ENCODE results near the gene SPNS2. TPM values are rescaled to one million over a fixed set of nuclear protein-coding genes. Genes with fewer than 3 reads are reported as not detected.

Gene SPNS2
- total and polyA plus RNA-seq, 2 experiments from 2014 or later = 0.29 TPM; not detected in 1

GRCh38 chr17:4487820-4488716 lies 10.6 kb upstream of the SPNS2 start:
- H3K9me3 ChIP-seq (ENCODE audit: low read depth) = no peaks in the 10 kb centered on the region
- DNase-seq = no peak
- H3K27me3 ChIP-seq (replicated peaks; ENCODE audit: insufficient read depth) = peaks cover 14% of the 10 kb centered on the region
- H4K20me1 ChIP-seq (ENCODE audit: insufficient read depth) = no peaks in the 10 kb centered on the region
- WGBS, 2 experiments (ENCODE audit: low coverage in 1 of 2, low lambda C conversion rate in 2 of 2, missing lambda C conversion rate in 2 of 2) = 58% methylated on average over 24 of the region's 24 CpGs
- in situ Hi-C loops (cut with MboI) = no loop called here
- no peak overlapping the region for H3K9ac ChIP-seq
- no peaks in the 10 kb centered on the region for H3K36me3 ChIP-seq (ENCODE audit: low read depth)
- no peaks in the 10 kb centered on the region for H3K79me2 ChIP-seq (ENCODE audit: insufficient read depth)
- no peaks in the 10 kb centered on the region for H3K9me2 ChIP-seq (ENCODE audit: insufficient read depth)
- H2AFZ ChIP-seq = no peak overlapping the region
- no peak overlapping the region for H3K4me2 ChIP-seq (ENCODE audit: unreplicated experiment)
- no peak for TF ChIP-seq EZH2 (IDR thresholded peaks at IDR 0.05; ENCODE audit: insufficient read depth, poor library complexity, severe bottlenecking)
- TF ChIP-seq EZH2phosphoT487 (IDR thresholded peaks at IDR 0.05; ENCODE audit: insufficient read depth, low read depth) = no peak
- H3K27ac ChIP-seq = no peak overlapping the region
- H3K4me3 ChIP-seq = no peak overlapping the region
- no peaks in the 10 kb centered on the region for H3K4me1 ChIP-seq (ENCODE audit: insufficient read depth)
- no peaks in the 10 kb centered on the region for H3F3A ChIP-seq (ENCODE audit: insufficient read depth)

- Histone ChIP-seq H3F3A (ENCODE audit: insufficient read depth) (no peaks in the 10 kb centered on the region), H3K27ac (no peak overlapping the region), H3K4me1 (ENCODE audit: insufficient read depth) (no peaks in the 10 kb centered on the region), H2AFZ (no peak overlapping the region), H3K9ac (no peak overlapping the region), H3K27me3 (replicated peaks; ENCODE audit: insufficient read depth) (peaks cover 14% of the 10 kb centered on the region), H3K9me3 (ENCODE audit: low read depth) (no peaks in the 10 kb centered on the region), H3K4me3 (no peak overlapping the region), H3K4me2 (ENCODE audit: unreplicated experiment) (no peak overlapping the region), H3K9me2 (ENCODE audit: insufficient read depth) (no peaks in the 10 kb centered on the region), H3K36me3 (ENCODE audit: low read depth) (no peaks in the 10 kb centered on the region), H4K20me1 (ENCODE audit: insufficient read depth) (no peaks in the 10 kb centered on the region), H3K79me2 (ENCODE audit: insufficient read depth) (no peaks in the 10 kb centered on the region)
- peak; percentile 37 for DNase-seq
- in situ Hi-C loops (cut with MboI) = no loop called here
- TF ChIP-seq EZH2 (IDR thresholded peaks at IDR 0.05; ENCODE audit: insufficient read depth, poor library complexity, severe bottlenecking) (no peak), EZH2phosphoT487 (IDR thresholded peaks at IDR 0.05; ENCODE audit: insufficient read depth, low read depth) (no peak)
- 75 to 76% methylated on average over 15 of the region's 15 CpGs for WGBS, 2 experiments (ENCODE audit: low coverage in 1 of 2, low lambda C conversion rate in 2 of 2, missing lambda C conversion rate in 2 of 2)
Observed at GRCh38 chr17:4488989-4489595, 9.6 kb upstream of the SPNS2 start.

- H3K27me3 ChIP-seq (replicated peaks; ENCODE audit: insufficient read depth) = peaks cover 14% of the 10 kb centered on the region
- no peaks in the 10 kb centered on the region for H3K4me1 ChIP-seq (ENCODE audit: insufficient read depth)
- no peak overlapping the region for H3K27ac ChIP-seq
- TF ChIP-seq EZH2phosphoT487 (IDR thresholded peaks at IDR 0.05; ENCODE audit: insufficient read depth, low read depth) (no peak), EZH2 (IDR thresholded peaks at IDR 0.05; ENCODE audit: insufficient read depth, poor library complexity, severe bottlenecking) (no peak)
- WGBS, 2 experiments (ENCODE audit: low coverage in 1 of 2, low lambda C conversion rate in 2 of 2, missing lambda C conversion rate in 2 of 2) = 51 to 54% methylated on average over 9 of the region's 9 CpGs
- no peaks in the 10 kb centered on the region for H3K9me2 ChIP-seq (ENCODE audit: insufficient read depth)
- H3K36me3 ChIP-seq (ENCODE audit: low read depth) = no peaks in the 10 kb centered on the region
- H3K9me3 ChIP-seq (ENCODE audit: low read depth) = no peaks in the 10 kb centered on the region
- no peak overlapping the region for H3K4me3 ChIP-seq
- H3K9ac ChIP-seq = no peak overlapping the region
- no peak for DNase-seq
- no peak overlapping the region for H2AFZ ChIP-seq
- in situ Hi-C loops (cut with MboI) = no loop called here
- H3K79me2 ChIP-seq (ENCODE audit: insufficient read depth) = no peaks in the 10 kb centered on the region
- no peak overlapping the region for H3K4me2 ChIP-seq (ENCODE audit: unreplicated experiment)
- no peaks in the 10 kb centered on the region for H3F3A ChIP-seq (ENCODE audit: insufficient read depth)
- no peaks in the 10 kb centered on the region for H4K20me1 ChIP-seq (ENCODE audit: insufficient read depth)
Observed at GRCh38 chr17:4490109-4490591, 8.5 kb upstream of the SPNS2 start.

- Histone ChIP-seq H3K4me2 (ENCODE audit: unreplicated experiment) (no peak overlapping the region), H3K79me2 (ENCODE audit: insufficient read depth) (no peaks in the 10 kb centered on the region), H4K20me1 (ENCODE audit: insufficient read depth) (no peaks in the 10 kb centered on the region), H3K4me1 (ENCODE audit: insufficient read depth) (no peaks in the 10 kb centered on the region), H3K27ac (no peak overlapping the region), H3K9ac (no peak overlapping the region), H3K4me3 (no peak overlapping the region), H3K9me3 (ENCODE audit: low read depth) (no peaks in the 10 kb centered on the region), H3K36me3 (ENCODE audit: low read depth) (no peaks in the 10 kb centered on the region), H3K9me2 (ENCODE audit: insufficient read depth) (no peaks in the 10 kb centered on the region), H3F3A (ENCODE audit: insufficient read depth) (no peaks in the 10 kb centered on the region), H3K27me3 (replicated peaks; ENCODE audit: insufficient read depth) (peaks cover 14% of the 10 kb centered on the region), H2AFZ (no peak overlapping the region)
- no peak for TF ChIP-seq EZH2 (IDR thresholded peaks at IDR 0.05; ENCODE audit: insufficient read depth, poor library complexity, severe bottlenecking)
- no peak for TF ChIP-seq EZH2phosphoT487 (IDR thresholded peaks at IDR 0.05; ENCODE audit: insufficient read depth, low read depth)
- no peak for DNase-seq
- whole genome bisulfite sequencing, 2 experiments (ENCODE audit: low coverage in 1 of 2, low lambda C conversion rate in 2 of 2, missing lambda C conversion rate in 2 of 2) = 70 to 74% methylated on average over 7 of the region's 7 CpGs
- in situ Hi-C loops (cut with MboI) = no loop called here
Observed at GRCh38 chr17:4490637-4491061, 8.0 kb upstream of the SPNS2 start.

Measured in GM23248 (cell line).